GM12864 (cell line): ENCODE results near the gene FAM13A.

Source experiments
- DNase-seq: peaks from one replicate; pipeline ENCODE4 v3.0.0-alpha.2; 2011; ENCODE audit warnings: low read depth
- H3K4me3 ChIP-seq: 2 replicates; pipeline ENCODE4 v1.5.1; 2011; ENCODE audit warnings: mild to moderate bottlenecking, low read depth, low read length, control low read depth
- TF ChIP-seq, protein P1 (sequence below): IDR thresholded peaks from 2 replicates; pipeline ENCODE4 v1.5.1; 2011; ENCODE audit warnings: low read depth, mild to moderate bottlenecking, moderate library complexity, low read length, control low read depth, inconsistent platforms; ENCODE audit errors: missing control alignments

Gene FAM13A

DNA sequence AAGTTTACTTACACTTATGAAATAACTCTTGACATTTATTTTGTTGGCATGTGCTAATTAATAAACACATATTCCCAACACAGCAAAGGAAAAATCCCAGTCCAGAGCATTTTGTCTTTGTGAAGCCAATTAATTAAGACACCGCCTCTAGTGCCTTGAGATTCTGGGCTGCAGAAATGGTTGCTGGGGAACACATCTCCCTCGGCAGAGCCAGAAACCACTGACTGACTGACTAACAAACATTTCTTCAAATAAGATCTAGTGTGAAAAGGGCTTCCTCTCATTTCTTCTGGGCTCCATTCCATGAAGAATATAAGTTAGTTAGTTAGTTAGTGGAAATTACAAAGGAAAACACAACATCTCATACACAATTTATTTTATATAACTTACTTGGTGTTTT lies 331.0 kb downstream of the FAM13A start:
- TF ChIP-seq, protein P1, sequence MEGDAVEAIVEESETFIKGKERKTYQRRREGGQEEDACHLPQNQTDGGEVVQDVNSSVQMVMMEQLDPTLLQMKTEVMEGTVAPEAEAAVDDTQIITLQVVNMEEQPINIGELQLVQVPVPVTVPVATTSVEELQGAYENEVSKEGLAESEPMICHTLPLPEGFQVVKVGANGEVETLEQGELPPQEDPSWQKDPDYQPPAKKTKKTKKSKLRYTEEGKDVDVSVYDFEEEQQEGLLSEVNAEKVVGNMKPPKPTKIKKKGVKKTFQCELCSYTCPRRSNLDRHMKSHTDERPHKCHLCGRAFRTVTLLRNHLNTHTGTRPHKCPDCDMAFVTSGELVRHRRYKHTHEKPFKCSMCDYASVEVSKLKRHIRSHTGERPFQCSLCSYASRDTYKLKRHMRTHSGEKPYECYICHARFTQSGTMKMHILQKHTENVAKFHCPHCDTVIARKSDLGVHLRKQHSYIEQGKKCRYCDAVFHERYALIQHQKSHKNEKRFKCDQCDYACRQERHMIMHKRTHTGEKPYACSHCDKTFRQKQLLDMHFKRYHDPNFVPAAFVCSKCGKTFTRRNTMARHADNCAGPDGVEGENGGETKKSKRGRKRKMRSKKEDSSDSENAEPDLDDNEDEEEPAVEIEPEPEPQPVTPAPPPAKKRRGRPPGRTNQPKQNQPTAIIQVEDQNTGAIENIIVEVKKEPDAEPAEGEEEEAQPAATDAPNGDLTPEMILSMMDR: no peak
- no peak overlapping the region for H3K4me3 ChIP-seq
- DNase-seq: no peak

DNA sequence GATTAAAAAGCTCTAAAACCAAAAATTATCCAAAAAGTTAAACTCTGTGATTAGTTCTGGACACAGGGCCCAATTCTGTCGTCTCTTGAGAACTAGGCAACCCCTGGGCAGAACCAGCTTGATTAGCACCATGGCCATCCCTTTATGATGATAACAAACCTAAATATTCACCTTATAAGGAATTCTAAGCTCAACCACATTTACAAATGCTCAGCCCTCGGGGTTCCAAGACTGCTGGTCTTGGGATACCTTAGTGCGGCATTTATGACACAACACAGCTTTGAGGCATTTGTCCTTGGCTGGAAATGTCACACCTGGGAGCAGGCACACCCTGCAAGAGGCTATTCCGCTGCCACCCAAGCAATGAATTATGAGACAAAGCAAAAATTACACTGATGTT lies 331.8 kb downstream of the FAM13A start:
- TF ChIP-seq, protein P1: no peak
- H3K4me3 ChIP-seq: no peak overlapping the region
- no peak for DNase-seq

DNA sequence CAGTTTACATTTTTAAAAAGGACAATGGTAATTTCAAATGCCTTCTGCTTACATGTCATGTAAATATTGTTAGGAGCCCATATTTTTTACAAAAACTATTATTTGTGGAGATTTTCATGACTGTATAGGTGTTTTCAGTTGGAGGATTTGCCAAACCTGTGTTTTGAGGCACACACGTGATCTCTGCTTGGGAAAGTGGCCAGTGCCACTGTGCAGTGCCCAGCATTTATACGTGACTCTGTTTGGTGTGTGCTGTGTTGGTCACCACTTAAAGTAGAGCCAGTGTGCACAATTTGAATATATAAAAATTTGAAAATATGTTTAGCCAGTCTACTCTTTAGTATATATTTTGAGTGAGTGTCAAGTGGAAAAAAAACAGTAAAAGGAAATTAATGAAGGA lies 332.6 kb downstream of the FAM13A start:
- TF ChIP-seq, protein P1: no peak
- no peak for DNase-seq
- H3K4me3 ChIP-seq: no peak overlapping the region

DNA sequence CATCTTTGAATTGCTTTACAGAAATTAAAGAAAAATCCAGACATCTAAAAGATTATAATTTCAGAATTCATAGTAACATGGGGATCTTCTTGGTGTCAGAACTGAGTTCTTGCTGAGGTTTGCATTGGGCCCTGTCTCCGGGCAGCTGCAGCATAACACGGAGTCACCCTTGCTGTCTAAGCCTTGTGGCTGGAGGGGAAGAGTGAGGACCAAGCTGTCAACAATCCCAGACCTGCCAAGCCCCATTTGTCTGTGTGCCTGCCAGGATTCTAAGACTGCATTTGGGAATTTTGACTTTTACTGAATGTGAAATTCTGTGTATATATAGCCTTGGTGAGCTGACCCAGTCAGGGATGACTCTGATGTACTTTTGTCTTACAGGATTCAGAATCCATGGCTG lies 334.2 kb downstream of the FAM13A start:
- TF ChIP-seq, protein P1: no peak
- no peak overlapping the region for H3K4me3 ChIP-seq
- no peak for DNase-seq

DNA sequence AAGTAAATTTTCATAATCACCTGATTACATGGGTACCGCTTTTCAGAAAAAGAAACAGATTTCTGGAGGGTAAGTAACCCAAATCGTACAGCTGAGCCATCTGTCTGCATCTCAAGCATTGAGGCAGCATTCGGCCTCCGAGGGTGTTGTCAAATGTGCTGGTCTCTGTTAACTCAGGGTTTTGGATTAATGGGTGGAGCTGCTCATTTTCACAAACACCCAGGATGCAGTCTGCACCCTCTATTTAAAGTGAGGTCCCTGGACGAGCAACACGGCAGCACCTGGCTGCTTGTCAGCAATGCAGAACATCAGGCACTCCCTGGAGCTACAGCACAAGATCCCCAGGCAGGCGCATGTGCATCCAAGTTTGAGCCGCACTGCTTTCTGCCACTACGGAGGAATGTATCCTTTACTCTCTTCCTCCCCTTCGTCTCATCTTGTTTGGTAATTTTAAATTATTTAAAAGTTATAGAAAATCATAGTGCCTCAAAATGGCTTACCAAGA lies 334.7 kb downstream of the FAM13A start:
- DNase-seq: no peak
- no peak overlapping the region for H3K4me3 ChIP-seq
- TF ChIP-seq, protein P1: no peak

DNA sequence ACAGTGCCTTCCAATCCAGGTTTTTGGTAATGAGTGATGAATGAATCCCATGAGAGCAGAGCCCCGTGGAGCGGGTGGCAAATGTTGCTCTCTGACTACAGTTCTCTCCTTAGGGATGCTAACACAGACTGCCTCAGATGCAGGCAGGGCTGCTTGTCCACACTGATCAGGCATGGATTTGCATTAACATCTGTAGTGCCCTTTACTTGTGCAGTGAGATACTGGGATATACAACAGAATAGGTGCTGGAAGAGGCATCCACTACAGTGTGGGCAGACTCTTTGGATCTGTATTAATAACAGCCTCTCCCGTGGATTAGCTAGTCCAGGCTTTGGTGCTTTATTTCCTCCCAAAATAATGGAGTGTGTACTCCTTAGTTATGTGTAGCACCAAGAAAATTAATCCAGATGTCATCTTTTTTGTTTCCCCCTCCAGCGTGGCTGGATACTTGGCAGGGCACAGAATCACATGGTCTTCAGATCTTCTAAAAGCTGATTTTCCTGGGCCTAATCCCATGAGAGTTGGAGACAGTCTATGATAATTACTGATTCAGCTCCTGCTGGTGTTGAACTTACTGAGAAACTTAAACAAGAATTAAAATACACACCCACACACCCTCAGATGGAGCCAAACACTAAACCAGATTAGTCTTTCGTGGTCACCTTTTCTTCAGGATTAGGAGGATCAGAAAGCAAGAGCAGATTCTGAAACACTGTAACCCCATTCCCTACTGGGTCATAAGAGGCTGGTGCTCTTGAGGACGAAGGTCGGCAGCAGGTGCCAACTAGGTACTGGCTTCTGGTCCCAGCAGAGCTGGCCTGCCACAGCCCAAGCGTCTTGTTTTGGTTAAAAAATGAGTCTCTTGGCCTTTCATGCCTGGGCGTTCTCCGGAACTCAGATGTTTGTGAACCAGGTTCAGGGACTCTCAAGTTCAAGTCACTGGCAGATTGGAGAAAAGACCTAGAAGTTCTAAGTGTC lies 336.2 kb downstream of the FAM13A start:
- TF ChIP-seq, protein P1: no peak
- DNase-seq: no peak
- no peak overlapping the region for H3K4me3 ChIP-seq

DNA sequence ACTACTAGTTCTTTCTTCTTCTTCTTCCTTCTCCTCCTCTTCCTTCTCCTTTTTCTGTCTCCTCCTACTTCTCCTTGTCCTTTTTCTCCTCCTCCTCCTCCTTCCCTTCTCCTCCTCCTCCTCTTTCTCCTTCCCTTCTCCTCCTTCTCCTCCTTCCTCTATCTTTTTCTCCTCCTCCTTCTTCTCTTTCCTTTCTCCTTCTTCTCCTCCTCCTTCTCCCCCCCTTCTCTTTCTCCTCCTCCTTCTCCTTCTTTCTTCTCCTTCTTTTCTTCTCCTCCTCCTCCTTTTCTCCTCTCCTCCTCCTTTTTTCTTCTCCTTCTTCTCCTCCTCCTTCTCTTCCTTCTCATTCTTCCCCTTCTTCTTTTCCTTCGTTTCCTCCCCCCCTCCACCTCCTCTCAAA lies 337.6 kb downstream of the FAM13A start:
- H3K4me3 ChIP-seq: no peak overlapping the region
- DNase-seq: no peak
- TF ChIP-seq, protein P1: no peak
